GM19023 (cell line): ENCODE measurements around the gene DARS1.
"Not testable (repeated sequence)": the region's sequence is repeated elsewhere in the genome, so short reads cannot be mapped to it uniquely, and the experiment has no call there.

ENCODE experiments used
- ATAC-seq: cut with Tn5 transposase; IDR thresholded peaks from one replicate; pipeline ENCODE4 v1.9.1; 2021; ENCODE audit warnings: mild to moderate bottlenecking, moderate library complexity; ENCODE audit not compliant: unreplicated experiment

Gene DARS1

DNA sequence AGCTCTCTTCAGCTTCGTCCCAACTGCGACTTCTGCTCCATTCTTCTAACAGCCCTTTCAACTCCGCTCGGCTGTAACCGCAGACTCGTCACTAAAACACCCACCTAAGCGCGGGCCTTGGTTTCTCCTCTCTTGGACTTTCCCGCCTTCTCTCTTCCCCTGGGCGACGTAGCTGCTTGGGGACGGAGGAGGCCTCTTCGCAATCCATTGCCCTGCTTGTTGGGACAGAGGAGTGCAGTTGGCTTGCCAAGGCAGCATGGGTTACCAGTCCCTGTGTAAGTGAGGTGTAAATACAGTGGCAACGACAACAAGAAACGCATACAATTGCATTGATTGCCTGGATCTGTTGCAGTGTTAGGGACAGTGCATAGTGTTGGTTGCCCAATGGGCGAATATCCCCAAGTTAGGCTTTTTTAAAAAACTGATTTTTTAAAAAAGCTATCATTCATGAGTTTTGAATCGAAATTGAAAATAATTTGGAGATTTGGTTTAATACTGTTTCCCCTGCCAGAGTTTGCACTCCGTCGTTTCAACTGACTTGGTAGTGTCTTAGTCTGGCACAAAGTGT, 484 bp upstream of the DARS1 start:
- peak; percentile 51 for ATAC-seq

DNA sequence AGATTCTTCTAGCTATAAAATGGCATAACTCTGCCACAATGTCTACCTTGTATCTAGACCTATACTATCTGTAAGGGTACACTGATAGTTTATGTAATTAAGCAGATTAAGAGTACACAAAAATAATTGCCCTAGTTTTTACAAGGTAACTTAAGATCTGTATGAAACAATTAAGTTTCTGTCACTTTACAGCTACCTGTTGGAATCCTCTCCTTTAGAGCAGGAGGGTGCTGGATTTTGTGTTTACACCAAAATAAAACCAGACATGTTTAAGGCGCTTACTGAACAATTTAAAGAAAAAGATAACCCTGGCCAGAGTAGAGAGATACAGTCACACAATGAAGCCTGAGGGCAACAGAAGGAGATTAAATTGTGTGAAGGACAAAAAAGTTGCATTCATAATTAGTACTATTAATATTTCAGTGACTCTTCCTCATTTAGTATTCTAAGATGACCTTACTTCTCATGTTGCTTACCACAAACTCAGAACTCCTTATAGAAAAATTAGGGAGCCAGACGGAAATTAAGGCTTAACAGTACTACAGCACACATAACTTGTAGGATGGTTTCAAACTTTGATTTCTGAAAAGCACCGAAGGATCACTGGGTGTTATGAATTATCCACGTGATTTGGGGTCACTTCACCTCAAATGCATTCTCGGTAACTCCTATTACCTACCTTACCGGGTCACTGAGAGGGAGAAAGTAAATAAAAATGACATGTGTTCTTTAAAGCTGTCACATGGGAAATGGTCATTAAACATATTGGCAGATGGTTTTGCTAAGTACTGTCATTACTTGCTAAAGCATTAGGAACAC, 1.0 kb downstream of the DARS1 start:
- peak; percentile 22 for ATAC-seq

DNA sequence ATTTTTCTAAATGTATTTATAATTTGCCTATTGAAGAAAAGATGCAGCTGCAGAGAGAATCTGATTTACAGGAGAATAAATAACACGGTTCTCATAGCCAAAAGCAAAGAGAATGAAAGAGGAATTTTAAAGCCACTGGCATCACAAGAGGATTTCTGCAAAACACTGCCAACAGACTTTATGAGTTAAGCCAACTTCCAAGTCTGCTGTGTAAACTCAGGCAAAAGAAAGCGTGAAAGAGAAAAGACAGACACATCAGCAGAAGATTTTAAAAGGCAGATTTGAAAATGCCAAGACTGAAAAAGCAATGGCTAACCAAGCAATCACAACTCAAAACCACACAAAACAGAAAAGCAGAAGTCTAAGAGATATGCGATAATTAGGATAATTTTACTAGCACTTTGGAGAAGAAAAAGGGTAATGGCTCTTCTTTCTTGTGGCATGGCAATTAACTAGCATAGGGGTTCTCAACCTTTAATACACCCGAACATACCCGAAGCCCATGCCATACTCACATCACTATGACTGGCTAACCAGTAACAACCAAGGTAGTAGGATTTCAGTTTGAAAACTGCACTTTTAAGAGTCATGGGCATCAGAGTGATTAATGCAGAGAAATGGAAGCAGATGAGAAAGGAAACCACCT, 4.9 kb downstream of the DARS1 start:
- ATAC-seq: no peak

DNA sequence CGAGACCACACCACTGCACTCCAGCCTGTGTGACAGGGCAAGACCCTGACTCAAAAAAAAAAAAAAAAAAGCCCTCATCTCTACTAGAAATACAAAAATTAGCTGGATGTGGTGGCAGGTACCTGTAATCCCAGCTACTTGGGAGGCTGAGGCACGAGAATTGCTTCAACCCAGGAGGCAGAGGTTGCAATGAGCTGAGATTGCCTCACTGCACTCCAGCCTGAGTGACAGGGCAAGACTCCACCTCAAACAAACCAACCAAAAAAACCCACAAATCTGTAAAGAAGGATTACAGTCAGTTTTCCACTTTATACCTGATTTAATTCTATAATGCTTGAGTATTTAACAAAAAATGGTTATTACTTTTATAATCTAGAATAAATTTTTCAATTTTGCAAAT, 9.7 kb downstream of the DARS1 start:
- no peak for ATAC-seq

DNA sequence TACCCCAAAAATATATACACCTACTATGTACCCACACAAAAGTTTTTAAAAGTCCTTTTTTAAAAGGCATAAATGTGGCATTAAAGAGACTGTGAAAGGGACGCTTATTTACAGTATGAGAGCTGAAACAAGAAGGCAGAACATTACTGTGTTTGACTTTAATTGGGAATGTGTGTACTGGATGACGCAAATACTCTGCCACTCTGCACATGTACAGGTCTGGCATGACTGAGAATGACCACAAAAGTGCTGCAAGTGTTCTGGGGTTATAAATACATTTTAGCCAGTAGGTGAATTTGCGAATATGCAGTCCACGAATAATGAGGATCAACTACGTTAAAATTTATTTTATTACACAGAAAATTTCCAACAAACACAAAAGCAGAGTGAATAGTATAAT, 11.4 kb downstream of the DARS1 start:
- no peak for ATAC-seq

DNA sequence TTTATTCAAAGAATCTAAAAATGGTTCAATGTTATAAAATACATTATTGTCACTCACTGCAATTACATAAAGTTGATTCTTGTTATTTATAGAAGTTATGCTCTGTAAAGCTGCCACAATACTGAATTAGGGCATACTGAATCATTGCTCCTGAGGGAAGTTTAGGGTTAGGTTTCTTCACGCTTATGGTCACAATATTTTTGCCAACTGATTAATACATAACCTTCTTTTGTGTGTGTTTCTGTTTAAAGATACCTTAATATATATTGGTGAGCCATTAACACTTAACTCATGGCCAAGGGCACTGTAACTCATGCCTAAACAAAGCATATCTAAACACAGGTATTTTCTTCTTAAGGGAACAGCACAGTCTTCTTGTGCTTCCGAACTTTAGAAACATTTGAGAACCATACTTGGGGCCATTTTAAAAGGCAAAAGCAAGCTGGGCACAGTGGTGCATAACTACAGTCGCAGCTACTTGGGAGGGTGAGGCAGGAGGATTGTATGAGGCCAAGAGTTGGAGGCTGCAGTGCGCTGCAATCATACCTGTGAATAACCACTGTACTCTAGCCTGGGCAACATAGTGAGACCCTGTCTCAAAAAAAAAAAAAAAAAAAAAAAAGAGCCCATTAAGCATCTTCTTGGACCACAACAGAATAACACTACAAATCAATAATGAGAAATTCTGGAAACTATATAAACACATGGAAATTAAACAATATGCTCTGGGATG, 15.6 kb downstream of the DARS1 start:
- no peak for ATAC-seq

DNA sequence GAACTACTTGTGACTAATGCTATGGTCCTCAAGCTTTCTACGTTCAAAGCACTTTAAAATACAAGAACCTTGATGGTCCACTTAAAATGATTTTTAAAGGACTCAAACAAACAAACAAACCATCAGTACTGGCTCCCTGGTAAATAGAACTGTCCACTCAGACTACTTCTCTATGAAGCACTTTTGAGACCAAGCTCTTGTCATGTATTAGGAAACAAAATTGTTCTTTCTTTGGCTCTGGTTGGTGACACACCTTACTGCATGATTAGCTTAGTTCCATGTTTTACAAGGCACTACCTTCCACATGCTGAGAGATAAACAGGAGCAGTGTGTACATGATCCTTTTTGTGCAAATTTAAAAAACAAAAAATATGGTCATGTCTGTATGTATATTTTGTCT, 19.7 kb downstream of the DARS1 start:
- ATAC-seq: no peak

DNA sequence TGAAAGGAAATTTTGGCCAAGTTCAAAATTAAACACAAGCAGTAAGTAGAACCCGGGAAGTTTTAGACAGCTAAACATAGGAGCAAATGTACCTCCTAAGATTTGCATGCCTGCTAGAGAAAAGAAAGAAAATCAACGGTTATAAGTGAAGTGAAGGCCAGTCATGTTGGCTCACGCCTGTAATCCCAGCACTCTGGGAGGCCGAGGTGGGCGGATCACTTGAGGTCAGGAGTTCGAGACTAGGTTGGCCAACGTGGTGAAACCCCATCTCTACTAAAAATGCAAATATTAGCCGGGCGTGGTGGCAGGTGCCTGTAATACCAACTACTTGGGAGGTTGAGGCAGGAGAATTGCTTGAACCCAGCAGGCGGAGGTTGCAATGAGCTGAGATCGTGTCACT, 21.0 kb downstream of the DARS1 start:
- ATAC-seq: not testable (repeated sequence)

DNA sequence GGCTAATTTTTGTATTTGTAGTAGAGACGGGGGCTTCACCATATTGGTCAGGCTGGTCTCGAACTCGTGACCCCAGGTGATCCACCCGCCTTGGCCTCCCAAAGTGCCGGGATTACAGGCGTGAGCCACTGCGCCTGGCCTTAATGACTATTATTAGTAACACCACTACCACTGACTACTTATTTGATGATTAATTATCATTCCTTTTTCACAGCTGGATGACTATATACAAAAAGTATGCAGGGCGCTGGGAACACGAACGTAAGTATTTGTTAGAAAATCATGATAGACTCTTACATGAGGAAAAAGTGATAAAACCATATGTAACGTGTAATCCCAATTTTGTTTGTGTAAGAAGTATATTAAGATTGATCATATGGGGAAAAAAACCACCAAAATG, 21.6 kb downstream of the DARS1 start:
- no peak for ATAC-seq

DNA sequence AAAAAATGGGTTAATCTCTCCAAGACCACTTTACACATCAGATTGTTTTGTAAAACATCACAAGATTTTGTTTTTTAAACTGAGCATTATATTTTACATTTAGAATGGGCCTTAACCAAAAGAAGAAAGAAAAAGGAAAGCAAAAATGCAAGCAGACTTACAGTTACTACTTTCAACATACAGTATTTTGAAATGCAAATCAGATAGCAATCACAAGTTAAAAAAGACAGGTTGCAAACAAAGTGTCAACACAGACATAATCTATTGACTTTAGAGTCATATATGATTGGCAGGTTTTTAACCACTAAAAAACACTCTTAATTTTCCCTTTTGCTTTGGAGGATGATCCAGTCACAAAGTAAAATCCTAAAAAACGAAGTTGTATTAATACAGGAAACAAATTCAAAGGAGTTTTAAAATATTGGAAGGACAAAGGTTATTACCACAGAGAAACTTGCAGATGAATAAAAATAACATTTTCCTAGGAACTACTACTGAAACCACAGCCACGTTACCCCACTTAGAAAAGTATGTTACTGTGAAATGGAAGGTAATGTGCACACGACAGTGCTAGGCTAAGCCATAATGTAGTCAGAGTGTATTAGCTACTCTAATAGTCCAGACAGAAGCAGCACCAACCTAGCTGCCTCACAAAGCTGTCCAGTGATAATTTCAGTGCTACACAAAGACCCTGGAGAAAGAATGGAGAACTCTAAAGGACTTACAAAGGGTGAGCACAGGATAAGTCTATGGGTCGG, 22.9 kb downstream of the DARS1 start:
- no peak for ATAC-seq

DNA sequence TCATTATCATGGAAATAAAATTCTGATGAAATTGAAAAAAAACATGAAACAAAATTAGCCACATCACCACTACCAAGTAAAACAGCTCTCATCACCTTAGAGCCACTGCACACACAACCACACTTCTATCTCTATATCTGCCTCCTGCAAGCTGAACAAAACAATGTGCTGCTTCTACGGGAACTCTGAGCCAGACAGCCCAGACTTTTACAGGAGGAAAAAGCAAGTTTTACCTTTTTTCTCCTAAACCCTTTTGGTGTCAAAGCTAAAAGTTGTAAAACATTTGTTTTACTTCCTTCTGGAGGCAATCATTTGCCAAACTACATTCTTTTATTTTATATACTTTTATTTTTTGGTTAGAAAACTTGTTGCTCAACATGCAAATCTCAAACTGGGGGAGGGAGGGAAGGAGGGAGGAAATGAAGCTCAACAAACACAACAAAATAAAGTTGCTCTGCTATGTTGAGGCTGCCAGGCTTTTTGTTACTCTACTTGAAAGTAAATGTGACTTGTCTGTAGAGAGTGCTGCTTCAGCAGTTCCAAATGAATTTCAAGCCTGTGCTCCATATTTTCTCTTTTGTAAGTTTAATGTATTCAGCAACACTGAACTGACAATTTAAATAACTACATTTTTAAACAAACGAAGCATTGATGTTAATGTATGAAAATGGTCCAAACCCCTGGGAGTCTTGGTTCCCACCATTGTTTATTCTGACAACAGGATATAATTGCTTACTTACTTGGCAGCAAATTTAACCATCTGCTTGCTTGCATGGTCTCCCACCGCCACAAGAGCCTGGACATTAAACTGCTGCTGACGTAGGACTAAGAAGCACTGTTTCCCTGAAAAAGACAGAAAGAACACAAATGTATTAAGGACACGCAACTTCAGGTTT, 24.5 kb downstream of the DARS1 start:
- no peak for ATAC-seq

DNA sequence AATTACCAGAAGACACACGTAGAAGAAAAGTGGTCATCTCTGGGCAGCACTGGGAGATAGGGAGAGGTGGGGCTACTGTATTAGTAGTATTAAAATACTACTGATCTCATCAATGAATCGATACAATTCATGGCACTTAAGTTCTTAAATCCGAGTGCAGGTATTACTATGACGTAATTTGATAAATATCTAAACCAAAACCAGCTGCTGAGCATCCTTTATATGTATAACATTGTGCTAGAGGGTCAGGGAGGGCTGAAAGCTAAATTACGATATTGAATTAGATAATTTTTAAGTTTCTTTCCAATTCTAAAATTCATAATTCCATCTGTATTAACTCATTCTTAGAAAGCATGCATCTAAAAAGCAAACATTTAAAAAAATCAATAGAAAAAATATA, 25.3 kb downstream of the DARS1 start:
- ATAC-seq: no peak

DNA sequence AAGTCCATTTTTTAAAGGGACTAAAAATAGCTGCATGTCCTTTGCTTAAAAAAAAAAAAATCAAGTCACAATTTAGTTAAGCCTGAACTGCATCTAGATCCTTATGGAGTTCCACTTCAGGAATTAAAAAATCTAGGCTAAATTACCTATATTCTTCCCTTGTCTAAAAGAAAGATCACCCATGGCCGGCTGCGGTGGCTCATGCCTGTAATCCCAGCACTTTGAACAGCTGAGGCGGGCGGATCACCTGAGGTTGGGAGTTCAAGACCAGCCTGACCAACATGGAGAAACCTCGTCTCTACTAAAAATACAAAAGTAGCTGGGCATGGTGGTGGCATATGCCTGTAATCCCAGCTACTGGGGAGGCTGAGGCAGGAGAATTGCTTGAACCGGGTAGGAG, 26.5 kb downstream of the DARS1 start:
- not testable (repeated sequence) for ATAC-seq

DNA sequence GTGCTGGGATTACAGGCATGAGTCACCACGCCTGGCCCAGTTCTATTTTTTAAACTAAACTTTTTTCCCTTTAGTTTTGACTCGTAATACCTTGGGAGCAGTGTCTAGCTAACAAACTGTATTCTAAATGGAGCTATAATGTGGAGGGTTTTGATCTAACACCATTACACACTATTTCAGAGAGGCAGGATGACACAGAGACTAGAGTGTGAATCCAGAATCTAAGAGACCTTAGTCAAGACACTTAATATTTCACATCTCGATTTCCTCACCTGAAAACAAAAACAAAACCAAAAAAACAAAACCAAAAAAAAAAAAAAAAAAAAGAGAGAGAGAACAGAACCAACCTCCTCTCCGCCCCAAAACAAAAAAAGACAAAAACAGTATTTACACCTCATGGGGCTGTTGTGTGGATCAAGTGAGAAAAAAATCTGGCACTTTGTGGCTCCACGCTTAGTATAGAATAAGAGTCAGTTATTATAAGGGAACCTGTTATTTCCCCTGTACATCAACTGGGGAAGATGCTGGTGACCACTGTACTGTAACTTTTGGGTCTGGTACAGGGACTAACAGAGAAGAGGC, 31.3 kb downstream of the DARS1 start:
- no peak for ATAC-seq

DNA sequence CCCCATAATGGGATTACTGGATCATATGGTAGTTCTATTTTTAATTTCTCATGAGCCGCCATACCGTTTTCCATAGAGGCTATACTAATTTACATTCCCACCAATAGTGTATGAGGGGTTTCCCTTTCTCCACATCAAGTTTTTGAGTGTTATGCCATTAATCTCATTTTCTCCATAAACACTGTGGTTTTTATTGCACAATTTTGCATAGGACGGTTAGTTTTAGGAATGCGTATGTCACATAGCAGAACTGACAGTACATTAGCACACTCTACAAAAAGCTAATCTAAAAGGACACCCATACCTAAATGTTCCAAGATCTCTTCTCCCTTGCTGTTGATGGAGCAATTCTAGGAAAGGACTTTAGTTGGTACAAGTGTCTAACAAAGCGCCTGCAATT, 32.5 kb downstream of the DARS1 start:
- no peak for ATAC-seq

DNA sequence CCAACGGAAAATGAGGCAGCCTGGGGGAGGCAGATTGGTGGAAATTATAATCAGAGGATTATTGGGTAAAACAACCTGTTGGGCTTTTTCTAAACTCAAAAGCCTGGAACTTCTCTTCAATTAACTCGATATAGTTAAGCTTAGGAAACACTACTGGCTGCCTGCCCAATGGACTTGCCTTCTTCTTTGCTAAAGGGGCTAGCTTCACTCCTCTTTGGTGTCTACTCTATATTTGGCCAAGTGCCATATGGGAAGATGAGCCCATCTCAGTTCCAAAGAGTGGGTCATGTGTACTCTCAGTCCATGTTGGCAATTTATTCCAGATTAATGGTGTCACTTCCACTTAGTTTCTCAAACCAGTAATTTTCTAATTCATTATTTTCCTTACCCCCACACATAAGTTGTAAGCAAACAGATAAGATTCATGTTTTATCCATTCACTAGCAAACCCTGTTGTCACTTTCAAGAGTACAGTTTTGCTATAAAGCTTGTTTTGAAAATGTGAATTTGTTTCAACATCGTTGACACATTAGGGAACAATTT, 34.3 kb downstream of the DARS1 start:
- no peak for ATAC-seq

DNA sequence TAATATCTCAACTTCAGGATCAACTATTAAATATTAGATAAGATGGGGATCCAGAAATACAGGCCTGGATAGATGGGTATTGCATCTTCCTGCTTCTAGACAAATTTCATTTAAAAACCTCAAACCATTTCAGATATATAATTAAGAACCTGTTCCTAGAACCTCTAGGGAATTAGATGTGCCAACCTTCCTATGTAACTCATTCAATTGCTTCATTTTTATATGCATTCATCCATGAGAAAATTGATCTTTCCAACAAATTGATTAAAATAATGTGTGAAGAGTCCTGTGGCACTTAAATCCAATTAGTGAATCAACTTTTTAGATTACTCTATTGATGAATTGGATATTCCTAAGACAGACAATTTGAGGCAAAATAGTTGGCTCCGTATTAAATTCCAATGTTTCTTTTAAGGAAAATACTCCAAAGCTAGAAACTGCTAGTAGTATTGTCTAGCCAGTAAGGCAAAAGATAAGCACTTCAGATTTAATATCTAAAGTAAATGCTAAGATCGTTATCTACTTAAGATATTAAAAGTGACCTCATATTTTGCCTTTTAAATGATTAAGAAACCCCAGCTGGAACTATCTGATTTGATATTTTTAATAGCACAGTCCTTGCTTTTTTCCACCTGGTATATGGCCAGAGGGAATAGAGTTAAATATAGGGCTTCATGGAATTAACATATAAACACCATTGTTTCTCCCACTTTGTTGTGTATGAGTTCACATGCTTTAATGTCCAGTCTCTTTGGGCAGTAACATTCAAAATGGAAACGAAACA, 35.8 kb downstream of the DARS1 start:
- no peak for ATAC-seq

DNA sequence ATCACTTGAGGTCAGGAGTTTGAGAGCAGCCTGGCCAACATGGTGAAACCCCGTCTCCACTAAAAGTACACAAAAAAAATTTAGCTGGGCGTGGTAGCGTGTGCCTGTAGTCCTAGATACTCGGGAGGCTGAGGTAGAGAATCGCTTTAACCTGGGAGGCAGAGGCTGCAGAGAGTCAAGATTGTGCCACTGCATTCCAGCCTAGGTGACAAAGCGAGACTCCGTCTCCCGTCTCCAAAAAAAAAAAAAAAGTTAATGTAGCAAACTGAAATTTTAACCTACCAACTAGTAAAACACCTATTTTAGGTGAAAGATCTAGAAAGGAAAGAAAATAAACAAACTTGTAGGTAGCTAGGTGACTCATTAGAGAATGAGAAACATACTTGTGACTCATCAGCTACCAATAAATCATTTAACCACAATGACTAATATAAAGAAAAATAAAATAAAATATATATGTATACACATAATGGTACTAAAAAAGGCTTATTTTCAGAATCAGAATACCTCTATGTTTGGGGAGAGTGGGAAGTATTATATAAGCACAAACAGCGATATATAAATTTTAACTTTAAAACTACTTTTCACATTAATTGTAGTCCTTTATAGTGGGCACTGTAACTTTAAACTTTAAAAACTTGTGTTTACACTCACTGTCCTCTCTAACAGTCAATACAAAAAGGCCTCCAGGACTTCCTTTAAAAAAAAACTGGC, 36.6 kb downstream of the DARS1 start:
- ATAC-seq: no peak
